DND-41 (cell line): ENCODE data around the gene PARVA.

Source experiments
- CTCF ChIP-seq: IDR thresholded peaks from 2 replicates; pipeline ENCODE4 v1.5.1; 2012; ENCODE audit warnings: borderline replicate concordance, low read length, moderate library complexity, mild to moderate bottlenecking; ENCODE audit not compliant: poor library complexity, severe bottlenecking; ENCODE audit errors: extremely low read depth
- EZH2 ChIP-seq: IDR thresholded peaks from 3 replicates; pipeline ENCODE4 v1.6.1; 2012; ENCODE audit warnings: borderline replicate concordance, low read depth, mild to moderate bottlenecking, moderate library complexity, low read length, inconsistent platforms; ENCODE audit not compliant: severe bottlenecking

- TF ChIP-seq CTCF, result no peak
- no peak for TF ChIP-seq EZH2
Observed at GRCh38 chr11:12458042-12458441, 80.7 kb downstream of the PARVA start.
